HG03342 (cell line): ENCODE measurements around the gene SIAH1.
"Not testable (repeated sequence)": the region's sequence is repeated elsewhere in the genome, so short reads cannot be mapped to it uniquely, and the experiment has no call there.

Experiments used
- ATAC-seq: cut with Tn5 transposase; IDR thresholded peaks from one replicate; pipeline ENCODE4 v1.9.1; 2021; ENCODE audit warnings: mild to moderate bottlenecking, moderate library complexity; ENCODE audit not compliant: unreplicated experiment

SIAH1 gene

DNA sequence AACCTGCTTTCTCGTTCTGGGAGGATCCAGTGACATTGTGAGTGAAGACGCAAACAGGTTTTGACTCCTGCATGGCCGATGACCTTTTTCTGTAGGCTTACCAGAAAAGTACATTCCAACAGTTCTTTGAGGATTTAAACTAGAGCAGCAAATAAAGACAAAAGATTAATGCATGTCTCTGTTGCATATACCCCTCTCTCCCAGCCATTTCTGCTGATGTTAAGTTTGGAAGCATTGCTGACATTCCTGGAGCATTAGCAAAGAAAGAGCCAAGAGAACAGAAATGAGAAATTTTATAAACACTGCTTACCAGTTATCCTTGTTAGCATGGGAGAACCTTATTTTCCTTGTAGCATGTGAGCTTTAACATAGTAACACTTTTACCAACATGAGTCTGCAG lies 49.3 kb downstream of the SIAH1 start:
- ATAC-seq: no peak

DNA sequence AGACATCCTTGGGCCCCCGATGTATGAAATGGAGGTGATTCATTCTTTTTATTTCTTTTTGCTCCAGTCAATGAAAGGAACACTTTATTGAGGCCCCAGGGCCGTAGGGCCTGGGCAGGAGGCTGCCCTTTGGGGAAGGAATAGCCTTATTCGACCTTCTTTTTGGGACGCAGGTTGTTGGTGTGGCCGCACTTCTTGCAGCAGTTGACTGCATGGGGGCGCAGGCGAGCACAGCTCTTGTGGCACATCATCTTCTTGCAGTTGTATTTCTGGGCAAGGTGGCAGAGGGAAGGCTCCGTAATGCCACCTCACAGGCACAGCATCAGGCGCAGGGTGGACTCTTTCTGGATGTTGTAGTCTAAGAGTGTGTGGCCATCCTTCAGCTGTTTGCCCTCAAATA lies 50.9 kb downstream of the SIAH1 start:
- ATAC-seq: no peak

DNA sequence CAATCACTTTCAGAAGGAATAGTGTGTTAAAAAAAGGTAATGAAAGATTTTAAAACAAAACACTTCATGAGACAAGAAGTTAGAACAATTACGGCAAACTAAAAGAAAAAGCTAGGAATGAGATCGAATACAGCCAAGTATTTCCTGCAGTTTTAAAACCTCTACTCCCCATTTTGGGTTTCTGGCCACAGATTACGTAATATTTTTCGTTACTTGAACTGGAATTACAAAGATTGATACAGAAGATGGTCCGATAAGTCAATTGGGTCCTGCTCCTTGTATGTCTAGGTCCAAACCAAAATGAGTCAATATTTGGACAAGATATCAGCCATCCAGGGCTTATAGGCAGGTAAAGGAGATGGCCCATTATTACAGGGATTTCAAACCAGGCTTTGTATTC lies 52.2 kb downstream of the SIAH1 start:
- ATAC-seq: no peak

DNA sequence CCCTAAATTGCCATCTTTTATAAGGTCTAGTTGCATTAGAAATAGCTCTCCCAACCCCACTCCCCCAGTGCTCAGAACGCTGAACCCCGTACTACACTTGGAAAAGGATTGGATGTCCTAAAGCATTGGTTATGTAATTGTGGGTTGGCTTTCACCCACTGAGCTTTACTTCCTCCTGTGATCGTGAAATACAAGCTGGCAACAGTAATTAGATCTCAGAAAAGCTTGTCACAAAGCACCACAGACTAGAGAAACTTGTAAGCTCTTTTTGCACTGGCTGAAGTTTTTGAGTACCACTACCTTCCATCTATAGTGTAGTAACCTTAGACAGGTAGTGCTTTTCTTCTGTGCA lies 54.4 kb downstream of the SIAH1 start:
- ATAC-seq: no peak

DNA sequence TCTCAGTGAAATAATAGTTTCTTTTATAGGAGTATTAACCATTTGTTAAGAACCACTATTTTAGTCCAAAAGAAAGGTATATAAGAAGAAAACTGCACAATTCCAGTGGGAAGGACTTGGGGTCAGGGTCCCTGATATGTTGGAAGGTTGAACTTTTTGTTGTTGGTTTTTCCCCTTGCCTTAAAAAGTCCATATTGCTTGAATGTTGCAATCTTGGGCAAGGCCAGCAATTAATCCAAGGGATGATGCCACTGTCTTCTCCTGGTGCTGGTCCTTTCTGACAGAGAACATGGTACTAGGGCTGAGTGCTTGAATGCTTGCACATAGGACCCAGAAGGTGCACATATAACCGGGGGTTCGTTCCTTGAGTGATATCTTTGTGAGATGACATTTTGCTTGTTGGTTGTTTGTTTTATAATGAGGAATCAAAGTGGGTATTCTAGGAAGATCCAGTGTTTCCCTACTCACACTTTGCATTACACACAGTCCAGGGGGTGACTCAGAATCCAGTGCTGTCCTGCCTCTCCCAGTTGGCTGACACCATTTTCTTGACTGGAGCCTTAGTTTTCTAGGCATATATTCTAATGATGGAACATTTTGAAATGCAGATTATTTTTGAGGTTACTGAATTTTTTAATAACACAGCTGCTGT lies 54.9 kb downstream of the SIAH1 start:
- no peak for ATAC-seq

DNA sequence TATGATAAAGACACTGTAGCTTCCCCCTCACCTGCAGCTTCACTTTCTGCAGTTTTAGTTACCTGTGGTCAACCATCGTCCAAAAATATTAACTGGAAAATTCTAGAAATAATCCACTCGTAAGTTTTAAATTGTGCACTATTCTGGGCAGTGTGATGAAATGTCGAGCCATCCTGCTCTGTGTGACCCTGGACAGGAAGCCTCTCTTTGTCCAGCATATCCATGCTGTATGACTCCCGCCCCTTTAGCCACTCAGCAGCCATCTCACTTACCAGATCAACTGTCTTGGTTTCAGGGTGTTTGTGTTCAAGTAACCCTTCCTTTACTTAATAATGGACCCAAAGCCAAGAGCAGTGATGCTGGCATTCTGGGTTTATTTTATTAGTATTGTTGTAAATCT lies 56.1 kb downstream of the SIAH1 start:
- ATAC-seq: no peak

DNA sequence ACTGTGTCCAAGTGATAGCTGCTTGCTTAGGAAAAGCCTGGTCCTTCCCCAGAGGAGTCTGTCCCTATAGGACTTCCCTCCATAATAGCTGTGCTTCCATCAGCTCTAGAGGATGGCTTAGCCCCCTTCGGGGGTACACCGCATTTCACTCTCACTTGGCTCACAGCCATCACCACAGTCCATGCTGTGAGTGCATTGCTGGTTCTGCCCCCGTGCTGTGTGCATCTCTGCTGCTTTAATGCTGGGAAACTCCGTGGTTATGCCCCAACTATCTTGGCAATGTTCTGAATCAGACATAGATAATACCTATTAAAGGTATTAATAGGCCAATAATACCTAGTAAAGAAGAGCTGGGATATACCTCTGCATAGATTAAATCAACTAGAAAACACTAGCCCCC lies 58.3 kb downstream of the SIAH1 start:
- ATAC-seq: no peak

DNA sequence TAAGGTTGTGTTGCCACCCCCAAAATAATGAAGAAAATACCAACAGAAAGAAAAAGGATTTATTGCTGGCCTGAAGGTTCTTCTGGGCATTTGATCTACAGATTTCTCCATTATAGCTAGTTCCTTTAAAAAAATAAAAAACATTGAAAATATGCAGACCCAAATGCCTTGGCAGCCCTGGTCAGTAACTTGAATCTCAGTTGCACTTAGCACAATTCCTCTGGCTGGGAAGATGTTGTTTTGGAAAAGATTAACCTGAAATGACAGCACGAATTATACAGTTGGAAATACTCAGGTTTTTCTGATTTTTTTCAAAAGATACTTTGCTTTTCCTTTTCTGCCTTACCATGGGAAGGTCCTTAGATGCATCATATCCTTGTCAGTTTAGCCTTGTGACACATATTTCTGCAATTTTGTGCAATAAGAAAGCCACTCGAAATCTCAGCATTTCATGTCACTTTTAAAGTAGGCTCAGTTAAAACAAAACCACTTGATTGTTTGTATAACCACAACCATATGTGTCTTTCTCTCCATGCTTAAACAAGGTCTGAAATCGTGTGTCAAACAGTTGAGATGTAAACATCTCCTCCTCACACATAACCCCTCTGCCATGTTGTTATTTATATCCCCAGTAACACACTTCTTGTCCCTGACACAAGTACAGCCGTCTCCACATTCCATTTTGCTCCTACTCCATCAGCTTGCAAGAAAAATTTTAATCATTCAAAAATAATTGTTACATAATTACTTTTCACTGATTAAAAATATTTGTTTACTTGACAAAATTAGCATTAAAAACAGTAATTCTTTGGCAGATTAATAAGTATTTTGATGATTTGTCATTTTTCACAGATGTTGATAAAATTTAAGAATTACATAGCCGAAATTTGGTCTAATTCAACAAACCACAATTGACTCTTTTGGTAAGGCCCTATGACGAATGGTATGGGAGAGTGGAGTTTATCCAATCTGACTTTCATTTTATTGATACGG lies 61.1 kb downstream of the SIAH1 start:
- no peak for ATAC-seq

DNA sequence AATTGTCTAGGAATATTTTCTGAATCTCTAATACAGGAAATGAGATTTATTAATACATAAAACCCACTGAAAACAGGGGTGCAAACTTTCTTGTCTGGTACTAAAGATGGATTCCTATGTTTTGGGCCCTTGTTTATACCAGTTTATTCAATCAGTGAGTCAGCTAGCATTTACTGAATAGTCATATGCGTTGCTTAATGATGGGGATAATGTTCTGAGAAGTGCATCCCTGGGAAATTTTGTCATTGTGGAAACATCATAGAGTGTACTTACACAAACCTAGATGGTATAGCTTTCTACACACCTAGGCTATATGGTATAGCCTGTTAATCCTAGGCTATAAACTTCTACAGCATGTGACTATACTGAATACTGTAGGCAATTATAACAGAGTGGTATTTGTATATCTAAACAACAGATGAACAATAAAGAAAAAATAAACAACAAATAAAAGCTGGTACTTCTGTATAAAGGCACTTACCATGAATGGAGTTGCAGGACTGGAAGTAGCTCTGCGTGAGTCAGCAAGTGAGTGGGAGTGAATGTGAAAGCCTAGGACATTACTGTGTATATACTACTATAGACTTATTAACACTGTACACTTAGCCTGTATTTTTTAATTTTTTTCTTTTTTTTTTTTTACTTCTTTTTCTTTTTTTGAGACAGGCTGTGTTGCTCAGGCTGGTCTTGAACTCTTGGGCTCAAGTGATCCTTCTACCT lies 63.7 kb downstream of the SIAH1 start:
- ATAC-seq: no peak

DNA sequence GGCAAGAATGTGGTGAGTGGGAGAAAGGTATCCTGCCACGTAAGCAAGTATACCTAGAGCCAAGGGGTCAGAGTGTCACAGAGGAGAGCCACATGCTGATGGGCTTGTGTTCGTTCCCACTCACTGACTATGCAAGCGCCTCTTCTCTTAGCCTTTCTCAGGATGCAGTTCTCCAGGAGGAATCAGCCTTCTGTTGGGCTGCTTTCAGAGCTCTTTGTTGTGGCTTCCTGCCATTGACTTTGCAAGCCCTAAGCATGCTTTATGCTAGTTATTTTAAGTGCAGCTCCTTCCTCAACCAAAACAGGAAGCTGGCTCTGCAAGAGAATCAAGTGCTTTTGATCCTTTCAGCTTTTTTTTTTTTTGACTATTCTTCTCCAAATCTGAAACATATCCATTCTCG lies 66.6 kb downstream of the SIAH1 start:
- no peak for ATAC-seq

DNA sequence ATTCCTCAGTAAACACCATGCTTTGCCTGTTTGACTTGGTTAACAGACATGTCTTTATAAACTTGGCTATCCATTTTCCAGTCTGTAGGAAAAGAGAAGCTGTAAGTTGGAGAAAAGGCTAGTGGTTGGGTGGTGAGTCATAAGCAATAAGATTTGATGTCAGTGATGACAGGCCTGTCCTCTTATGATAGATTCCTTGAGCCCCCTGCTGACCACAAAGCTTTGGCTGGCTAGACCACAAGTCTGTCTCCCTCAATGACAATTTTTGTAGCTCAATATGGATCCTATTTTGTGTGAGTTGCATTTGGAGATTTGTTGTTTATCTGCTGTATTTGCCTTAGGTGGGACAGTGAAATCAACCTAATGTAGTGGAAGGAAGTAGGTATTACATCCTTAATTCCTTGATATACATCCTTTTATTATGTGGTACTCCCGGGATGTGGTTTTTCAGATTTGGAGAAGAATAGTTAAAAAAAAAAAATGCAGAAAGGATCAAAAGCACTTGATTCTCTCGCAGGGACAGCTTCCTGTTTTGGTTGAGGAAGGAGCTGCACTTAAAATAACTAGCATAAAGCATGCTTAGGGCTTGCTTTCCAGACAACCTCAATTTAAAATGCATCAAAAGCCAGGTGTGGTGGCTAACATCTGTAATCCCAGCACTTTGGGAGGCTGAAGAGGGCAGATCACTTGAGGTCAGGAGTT lies 67.4 kb downstream of the SIAH1 start:
- ATAC-seq: no peak

DNA sequence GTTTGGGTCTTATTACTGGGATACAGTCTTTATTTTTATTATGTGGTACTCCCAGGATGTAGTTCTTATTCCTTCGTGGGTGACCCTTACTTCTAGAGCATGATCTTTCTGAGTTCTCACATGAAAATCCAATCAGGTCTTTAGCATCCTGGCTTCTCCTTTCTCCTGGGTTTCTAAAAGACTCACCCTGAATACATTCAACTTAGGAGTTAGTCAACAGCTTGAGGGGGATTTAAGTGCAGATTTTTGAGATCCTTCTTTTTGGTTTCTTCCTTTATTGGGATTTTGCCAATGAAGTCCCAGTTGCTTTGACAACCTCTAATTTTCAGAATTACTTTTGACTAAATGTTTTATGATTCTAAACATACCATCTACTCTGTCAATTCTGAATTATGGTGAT lies 68.2 kb downstream of the SIAH1 start:
- ATAC-seq: no peak

DNA sequence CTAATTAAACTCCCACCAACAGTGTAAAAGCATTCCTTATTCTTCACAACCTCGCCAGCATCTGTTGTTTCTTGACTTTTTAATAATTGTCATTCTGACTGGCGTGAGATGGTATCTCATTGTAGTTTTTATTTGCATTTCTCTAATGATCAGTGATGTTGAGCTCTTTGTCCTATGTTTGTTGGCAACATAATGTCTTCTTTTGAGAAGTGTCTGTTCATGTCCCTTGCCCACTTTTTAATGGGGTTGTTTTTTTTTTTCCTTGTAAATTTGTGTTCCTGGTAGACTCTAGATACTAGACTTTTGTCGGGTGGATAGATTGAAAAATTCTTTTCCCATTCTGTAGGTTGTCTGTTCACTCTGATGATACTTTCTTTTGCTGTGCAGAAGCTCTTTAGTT lies 71.3 kb downstream of the SIAH1 start:
- ATAC-seq: not testable (repeated sequence)

DNA sequence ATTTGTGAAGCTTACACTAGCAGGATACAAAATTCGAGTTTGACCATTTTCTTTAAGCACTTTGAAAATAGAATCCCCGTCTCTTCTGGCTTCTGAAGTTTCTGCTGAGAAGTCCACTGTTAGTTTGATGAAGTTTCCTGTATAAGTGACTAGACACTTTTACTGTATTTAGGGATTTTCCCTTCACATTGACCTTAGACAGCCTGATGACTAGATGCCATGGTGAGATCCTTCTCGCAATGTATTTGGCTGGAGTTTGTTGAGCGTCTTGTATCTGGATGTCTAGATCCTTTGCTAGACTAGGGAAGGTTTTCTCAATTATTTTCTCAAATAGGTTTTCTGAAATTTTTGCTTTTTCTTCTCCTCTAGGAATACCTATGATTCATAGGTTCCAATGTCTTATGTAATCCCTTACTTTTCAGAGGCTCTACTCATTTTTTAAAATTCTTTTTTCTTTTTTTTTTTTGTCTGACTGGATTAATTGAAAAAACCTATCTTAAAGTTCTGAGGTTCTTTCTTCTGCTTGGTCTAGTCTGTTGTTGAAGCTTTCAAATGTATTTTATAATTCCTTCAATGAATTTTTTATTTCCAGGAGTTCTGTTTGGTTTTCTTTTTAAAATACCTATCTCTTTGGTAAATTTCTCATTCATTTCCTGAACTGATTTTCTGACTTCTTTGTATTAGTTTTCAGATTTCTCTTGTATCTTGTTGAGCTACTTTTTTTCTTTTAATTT lies 74.1 kb downstream of the SIAH1 start:
- no peak for ATAC-seq
